Measurements from ENCODE around the gene PDCL3. TPM values are rescaled to one million over a fixed set of nuclear protein-coding genes. Genes with fewer than 3 reads are reported as not detected.

PDCL3 gene
- total RNA-seq, 2 donors from 2014 or later = 24.9 to 39.4 TPM

Other genes starting within 250 kb of the PDCL3 start
- 10 to 100 TPM; 15.7 to 19.2 TPM for gene LONRF2, start 240.5 kb upstream of the PDCL3 start, total RNA-seq
- 1 to 10 TPM; 6.3 to 6.9 TPM for gene CHST10, start 145.3 kb upstream of the PDCL3 start, total RNA-seq
- gene NMS, start 92.5 kb upstream of the PDCL3 start, total RNA-seq = not detected

Measured in posterior vena cava (tissue), 2 donors.